ENCODE results near the gene OR4D9. TPM values are rescaled to one million over a fixed set of nuclear protein-coding genes. Genes with fewer than 3 reads are reported as not detected.

OR4D9 gene
- not detected in 2 replicates for total RNA-seq

DNA sequence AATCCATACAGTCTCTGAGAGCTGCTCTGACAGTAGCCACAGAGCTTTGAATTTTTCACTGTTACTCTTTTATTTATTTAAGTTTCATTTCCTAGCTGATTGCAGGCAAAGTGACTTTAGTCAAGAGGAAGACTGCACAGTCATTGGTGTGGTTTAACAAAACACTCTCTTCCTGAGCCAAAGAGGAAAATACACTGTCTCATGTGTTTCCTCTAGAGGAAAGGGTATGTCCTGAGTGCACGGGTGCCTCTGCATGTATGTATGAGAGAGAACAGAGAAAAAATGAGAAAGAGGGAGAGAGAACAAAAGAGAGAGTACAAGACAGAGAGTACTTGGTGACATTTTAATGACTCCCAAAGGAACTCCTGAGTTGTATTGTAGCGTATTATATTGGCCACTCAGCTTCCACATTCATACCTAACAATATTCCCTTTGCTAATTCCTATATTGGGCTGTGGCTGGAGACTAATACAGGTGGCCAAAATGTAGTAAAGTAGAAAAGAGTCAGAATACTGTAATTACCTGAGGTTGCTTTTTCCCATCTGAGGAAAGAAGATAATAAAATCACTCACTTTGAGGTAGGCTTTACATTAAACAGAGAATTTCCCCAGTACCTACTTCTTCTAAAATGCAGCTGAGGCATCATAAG lies at the start of gene OR4D9:
Gene OR4D9 (plus strand): TSS at position 599 of the 649 bp plus-strand sequence. CDS start 3,374 bp downstream, outside the sequence.

DNA sequence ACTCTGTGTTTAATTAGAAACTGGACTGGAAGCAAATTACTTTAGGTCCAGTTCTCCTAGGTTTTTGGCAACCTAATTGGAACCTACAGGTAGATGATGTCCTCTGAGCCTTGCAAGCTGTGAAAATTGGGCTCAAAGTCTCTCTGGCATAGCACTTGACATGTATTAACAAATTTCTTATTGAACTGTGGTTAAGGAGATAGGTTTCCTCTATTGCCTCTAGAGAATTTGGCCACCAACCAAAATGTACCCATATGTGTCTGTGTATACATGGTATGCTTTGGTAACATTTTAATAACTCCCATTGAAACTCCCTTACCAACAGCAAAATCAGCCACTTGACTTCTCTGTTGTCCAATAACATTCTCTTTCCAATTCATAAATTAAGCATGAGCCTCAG lies 38.3 kb upstream of the OR4D9 start, which contains the start of gene OR4D10:
Gene OR4D10 (plus strand): TSS at position 301 of the 400 bp plus-strand sequence. CDS start 4,115 bp downstream, outside the sequence.

DNA sequence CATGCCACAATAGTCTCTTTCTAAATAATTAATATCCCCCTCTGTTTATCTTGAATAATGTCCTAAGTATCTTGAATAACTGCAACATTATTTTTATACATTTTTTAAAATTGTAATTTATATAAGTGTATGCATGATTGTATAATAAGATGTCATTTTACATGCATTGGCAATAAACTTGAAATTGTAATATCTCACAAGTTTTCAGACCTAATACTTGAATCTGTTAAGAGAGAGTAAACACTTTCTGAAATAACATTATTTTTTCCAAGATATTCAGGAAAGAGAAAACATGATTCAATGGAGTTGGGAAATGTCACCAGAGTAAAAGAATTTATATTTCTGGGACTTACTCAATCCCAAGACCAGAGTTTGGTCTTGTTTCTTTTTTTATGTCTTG lies 8.1 kb upstream of the OR4D9 start, which contains the start of gene OR4D11:
Gene OR4D11 (plus strand): TSS at position 301 of the 400 bp plus-strand sequence. CDS start 0 bp downstream, at position 301.

Other genes starting within 250 kb of the OR4D9 start
- gene OR5AN1, start 152.6 kb upstream of the OR4D9 start, total RNA-seq = not detected in 2 replicates
- gene OR5A2, start 85.1 kb upstream of the OR4D9 start, total RNA-seq = not detected in 2 replicates
- gene OR5A1, start 75.1 kb upstream of the OR4D9 start, total RNA-seq = not detected in 2 replicates
- not detected in 2 replicates for gene OR4D6, start 54.6 kb upstream of the OR4D9 start, total RNA-seq
- gene OR4D10, start 38.2 kb upstream of the OR4D9 start, total RNA-seq = not detected in 2 replicates
- not detected in 2 replicates for gene OR4D11, start 8.0 kb upstream of the OR4D9 start, total RNA-seq
- gene OSBP, start 104.2 kb downstream of the OR4D9 start, total RNA-seq = 43.5 and 49.1 TPM in 2 replicates
- gene PATL1, start 157.5 kb downstream of the OR4D9 start, total RNA-seq = 9.9 and 13.8 TPM in 2 replicates
- not detected in 2 replicates for gene OR10V1, start 202.3 kb downstream of the OR4D9 start, total RNA-seq
- gene STX3, start 243.8 kb downstream of the OR4D9 start, total RNA-seq = 11.5 and 20.2 TPM in 2 replicates